ENCODE measurements around the gene CEP126.

Gene CEP126, protein sequence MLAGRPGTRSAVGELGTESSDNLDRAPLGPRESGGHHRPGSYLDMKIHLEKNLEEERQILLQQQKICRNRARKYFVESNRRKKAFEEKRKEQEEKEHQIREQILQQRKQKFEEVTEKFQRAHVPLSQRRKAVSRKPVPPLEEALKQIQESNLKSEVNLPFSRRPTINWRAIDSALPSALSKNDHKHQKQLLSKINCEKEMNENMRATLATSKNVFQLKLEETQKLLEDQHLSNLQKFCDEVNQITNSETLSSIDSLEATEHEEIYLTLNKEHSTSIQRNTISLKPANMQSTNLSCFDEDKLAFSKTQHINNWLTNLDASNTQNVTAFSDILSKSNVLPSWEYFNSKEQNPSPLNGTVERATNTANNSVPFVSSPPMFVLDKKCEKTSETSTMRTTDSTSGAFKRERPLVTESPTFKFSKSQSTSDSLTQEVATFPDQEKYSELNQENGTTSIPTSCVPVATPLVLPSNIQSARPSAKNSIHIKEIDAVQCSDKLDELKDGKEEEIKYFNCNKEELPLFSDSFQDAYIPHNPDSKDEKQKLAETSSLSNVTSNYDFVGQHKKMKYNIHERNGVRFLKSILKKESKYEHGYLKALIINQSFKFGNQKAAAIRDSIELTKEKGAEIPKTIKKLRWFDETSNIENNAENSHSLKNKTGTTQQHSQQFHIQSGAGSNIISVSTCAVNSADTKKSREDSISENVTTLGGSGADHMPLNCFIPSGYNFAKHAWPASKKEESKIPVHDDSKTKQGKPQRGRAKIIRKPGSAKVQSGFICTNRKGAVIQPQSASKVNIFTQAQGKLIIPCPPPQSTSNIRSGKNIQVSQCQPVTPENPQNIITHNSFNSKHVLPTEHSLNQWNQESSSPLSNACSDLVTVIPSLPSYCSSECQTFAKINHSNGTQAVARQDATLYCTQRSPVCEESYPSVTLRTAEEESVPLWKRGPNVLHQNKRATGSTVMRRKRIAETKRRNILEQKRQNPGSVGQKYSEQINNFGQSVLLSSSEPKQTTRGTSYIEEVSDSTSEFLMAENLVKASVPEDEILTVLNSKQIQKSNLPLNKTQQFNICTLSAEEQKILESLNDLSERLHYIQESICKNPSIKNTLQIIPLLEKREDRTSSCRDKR

DNA sequence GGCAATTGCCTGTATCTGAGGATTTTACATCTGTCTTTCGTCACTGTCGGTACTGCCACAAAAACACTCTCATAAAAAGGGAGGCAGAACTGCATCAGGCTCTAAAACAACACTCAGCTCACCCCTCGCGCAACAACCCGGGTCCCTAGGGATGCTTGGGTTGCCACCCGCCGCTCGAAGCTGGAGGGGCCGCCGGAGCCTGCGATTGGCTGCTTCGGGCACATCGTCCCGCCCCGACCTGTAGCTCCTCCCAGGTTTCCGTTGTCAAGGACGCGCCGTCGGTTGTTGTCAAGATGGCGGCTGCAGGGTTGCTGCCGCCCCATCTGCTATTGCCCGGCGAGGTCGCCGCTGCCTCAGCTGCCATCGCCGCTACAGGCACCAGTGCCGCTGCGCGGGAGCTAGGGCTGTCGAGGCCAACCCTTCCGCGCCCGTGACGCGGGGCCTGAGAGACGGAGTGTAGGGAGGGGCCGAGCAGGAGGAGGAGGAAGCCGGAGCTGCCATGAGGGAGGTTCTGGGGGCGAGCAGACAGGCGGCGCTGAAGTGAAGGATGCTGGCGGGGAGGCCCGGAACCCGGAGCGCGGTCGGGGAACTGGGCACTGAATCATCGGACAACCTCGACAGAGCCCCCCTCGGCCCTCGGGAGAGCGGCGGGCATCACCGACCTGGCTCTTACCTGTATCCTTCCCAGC is at the start of gene CEP126:
TSS of gene CEP126 (plus strand) at position 273 of the 689 bp plus-strand sequence. CDS start at position 548, 275 bp downstream.
- Histone ChIP-seq H3K4me1 (ENCODE audit: control insufficient read depth, insufficient read depth, low read length) (peaks cover 7% of the 10 kb centered on the region; the same call in 1 of the 2 replicates), H3K9me3 (ENCODE audit: control insufficient read depth, insufficient read depth, low read depth, low read length) (no peaks in the 10 kb centered on the region), H3K36me3 (ENCODE audit: control insufficient read depth in 2 of 2, insufficient read depth in 1 of 2, low read length in 2 of 2) (no peaks in the 10 kb centered on the region), H3K27ac (ENCODE audit: extremely low read depth, low read depth, low read length) (peak within 1 kb of the TSS; percentile 50), H3K4me3 (ENCODE audit: low read depth, low read length) (peak within 1 kb of the TSS; percentile 98)
- ChIA-PET CTCF (interaction anchor here (0.7 to 1.2 kb wide), 6 partner anchors 21 to 1955 kb away, joined by 3 to 13 read pairs (median 3); no protein-coding TSS in a partner anchor), POLR2A (interaction anchor here (0.6 kb wide), 1 partner anchor 93 kb away, joined by 3 read pairs; no protein-coding TSS in a partner anchor)
- TF ChIP-seq ZNF610 (tag by site-specific recombination; IDR thresholded peaks at IDR 0.05; ENCODE audit: borderline replicate concordance) (peak; percentile 64; the same call in 1 of the 2 replicates), SCRT2 (tag by site-specific recombination; IDR thresholded peaks at IDR 0.05) (peak; percentile 96), WT1 (tag by site-specific recombination; IDR thresholded peaks at IDR 0.05) (peak; percentile 89), GLIS2 (tag by site-specific recombination; IDR thresholded peaks at IDR 0.05) (peak; percentile 73), SCRT1 (tag by site-specific recombination; IDR thresholded peaks at IDR 0.05; ENCODE audit: borderline replicate concordance) (peak; percentile 91), ZNF777 (tag by site-specific recombination; IDR thresholded peaks at IDR 0.05; ENCODE audit: borderline replicate concordance) (peak; percentile 44; the same call in 1 of the 2 replicates), ZFHX2 (tag by site-specific recombination; conservative IDR thresholded peaks at IDR 0.05) (peak; percentile 45), ZSCAN5A (tag by site-specific recombination; IDR thresholded peaks at IDR 0.05) (peak; percentile 75; the same call in 1 of the 2 replicates), ZNF157 (tag by site-specific recombination; IDR thresholded peaks at IDR 0.05) (no peak), KLF17 (tag by site-specific recombination; IDR thresholded peaks at IDR 0.05) (no peak), ZBTB8A (tag by site-specific recombination; IDR thresholded peaks at IDR 0.05) (peak; percentile 81), ZNF112 (tag by site-specific recombination; IDR thresholded peaks at IDR 0.05) (no peak), ZBTB44 (tag by site-specific recombination; IDR thresholded peaks at IDR 0.05) (peak; percentile 65; the same call in 1 of the 2 replicates), ZBTB20 (tag by site-specific recombination; IDR thresholded peaks at IDR 0.05) (peak; percentile 85), ZNF341 (tag by site-specific recombination; IDR thresholded peaks at IDR 0.05; ENCODE audit: low read depth) (peak; percentile 81), ZNF585B (tag by site-specific recombination; IDR thresholded peaks at IDR 0.05) (no peak), ZNF423 (tag by site-specific recombination; IDR thresholded peaks at IDR 0.05) (peak; percentile 90), OSR2 (tag by site-specific recombination; IDR thresholded peaks at IDR 0.05) (peak; percentile 71), ZNF629 (tag by site-specific recombination; IDR thresholded peaks at IDR 0.05) (peak; percentile 68), ZBTB10 (tag by site-specific recombination; IDR thresholded peaks at IDR 0.05) (peak; percentile 42; the same call in 1 of the 2 replicates), ZNF48 (tag by site-specific recombination; IDR thresholded peaks at IDR 0.05) (no peak), ZFP69B (tag by site-specific recombination; IDR thresholded peaks at IDR 0.05) (0 out of 2 replicates have a peak, but pooled peaks have one; percentile 37)
- TF ChIP-seq, protein P1, sequence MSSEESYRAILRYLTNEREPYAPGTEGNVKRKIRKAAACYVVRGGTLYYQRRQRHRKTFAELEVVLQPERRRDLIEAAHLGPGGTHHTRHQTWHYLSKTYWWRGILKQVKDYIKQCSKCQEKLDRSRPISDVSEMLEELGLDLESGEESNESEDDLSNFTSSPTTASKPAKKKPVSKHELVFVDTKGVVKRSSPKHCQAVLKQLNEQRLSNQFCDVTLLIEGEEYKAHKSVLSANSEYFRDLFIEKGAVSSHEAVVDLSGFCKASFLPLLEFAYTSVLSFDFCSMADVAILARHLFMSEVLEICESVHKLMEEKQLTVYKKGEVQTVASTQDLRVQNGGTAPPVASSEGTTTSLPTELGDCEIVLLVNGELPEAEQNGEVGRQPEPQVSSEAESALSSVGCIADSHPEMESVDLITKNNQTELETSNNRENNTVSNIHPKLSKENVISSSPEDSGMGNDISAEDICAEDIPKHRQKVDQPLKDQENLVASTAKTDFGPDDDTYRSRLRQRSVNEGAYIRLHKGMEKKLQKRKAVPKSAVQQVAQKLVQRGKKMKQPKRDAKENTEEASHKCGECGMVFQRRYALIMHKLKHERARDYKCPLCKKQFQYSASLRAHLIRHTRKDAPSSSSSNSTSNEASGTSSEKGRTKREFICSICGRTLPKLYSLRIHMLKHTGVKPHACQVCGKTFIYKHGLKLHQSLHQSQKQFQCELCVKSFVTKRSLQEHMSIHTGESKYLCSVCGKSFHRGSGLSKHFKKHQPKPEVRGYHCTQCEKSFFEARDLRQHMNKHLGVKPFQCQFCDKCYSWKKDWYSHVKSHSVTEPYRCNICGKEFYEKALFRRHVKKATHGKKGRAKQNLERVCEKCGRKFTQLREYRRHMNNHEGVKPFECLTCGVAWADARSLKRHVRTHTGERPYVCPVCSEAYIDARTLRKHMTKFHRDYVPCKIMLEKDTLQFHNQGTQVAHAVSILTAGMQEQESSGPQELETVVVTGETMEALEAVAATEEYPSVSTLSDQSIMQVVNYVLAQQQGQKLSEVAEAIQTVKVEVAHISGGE (tag by site-specific recombination; conservative IDR thresholded peaks at IDR 0.05; ENCODE audit: low read depth): no peak; the same call in 1 of the 2 replicates

All from HEK293 (cell line).